SJCRH30 (cell line): ENCODE data around the gene SDSL. TPM values are rescaled to one million over a fixed set of nuclear protein-coding genes. Genes with fewer than 3 reads are reported as not detected.

ENCODE experiments used
- DNase-seq, 2 experiments: peaks; one replicate each; pipeline ENCODE4 v3.0.0-alpha.2; 2015 to 2020
- H3K27ac ChIP-seq: fragments of 250-450 bp; sonication (Bioruptor Pico); 2 replicates; pipeline ENCODE4 v1.5.1; 2020; ENCODE audit warnings: mild to moderate bottlenecking, moderate library complexity
- H3K27me3 ChIP-seq: fragments of 250-450 bp; sonication (Bioruptor Pico); 2 replicates; pipeline ENCODE4 v1.5.1; 2020; ENCODE audit warnings: mild to moderate bottlenecking, moderate library complexity
- H3K36me3 ChIP-seq: fragments of 250-450 bp; sonication (Bioruptor Pico); 2 replicates; pipeline ENCODE4 v1.5.1; 2020; ENCODE audit warnings: mild to moderate bottlenecking, moderate library complexity
- H3K4me1 ChIP-seq: fragments of 250-450 bp; sonication (Bioruptor Pico); 2 replicates; pipeline ENCODE4 v1.5.1; 2020; ENCODE audit warnings: mild to moderate bottlenecking, moderate library complexity
- H3K4me3 ChIP-seq: fragments of 250-450 bp; sonication (Bioruptor Pico); 2 replicates; pipeline ENCODE4 v1.5.1; 2020; ENCODE audit warnings: mild to moderate bottlenecking, moderate library complexity
- H3K9me3 ChIP-seq: fragments of 250-450 bp; sonication (Bioruptor Pico); replicated peaks from 2 replicates; pipeline ENCODE4 v1.5.1; 2020; ENCODE audit warnings: mild to moderate bottlenecking, moderate library complexity
- total RNA-seq: library from RNA; depleted of rRNA; stranded (reverse); fragments of >200 nt; shearing (Covaris generic); gene quantifications from 2 replicates; pipeline ENCODE4 v1.2.3, GENCODE V29; 2014

The SDSL gene
- total RNA-seq, 1 experiment from 2014 or later = 1.9 TPM

GRCh38 chr12:113462998-113463745 is 41.0 kb downstream of the SDSL start:
- Histone ChIP-seq H3K27me3 (no peaks in the 10 kb centered on the region), H3K36me3 (no peaks in the 10 kb centered on the region), H3K4me1 (no peaks in the 10 kb centered on the region), H3K4me3 (no peak overlapping the region), H3K9me3 (no peaks in the 10 kb centered on the region), H3K27ac (no peak overlapping the region)
- no peak for DNase-seq

DNA sequence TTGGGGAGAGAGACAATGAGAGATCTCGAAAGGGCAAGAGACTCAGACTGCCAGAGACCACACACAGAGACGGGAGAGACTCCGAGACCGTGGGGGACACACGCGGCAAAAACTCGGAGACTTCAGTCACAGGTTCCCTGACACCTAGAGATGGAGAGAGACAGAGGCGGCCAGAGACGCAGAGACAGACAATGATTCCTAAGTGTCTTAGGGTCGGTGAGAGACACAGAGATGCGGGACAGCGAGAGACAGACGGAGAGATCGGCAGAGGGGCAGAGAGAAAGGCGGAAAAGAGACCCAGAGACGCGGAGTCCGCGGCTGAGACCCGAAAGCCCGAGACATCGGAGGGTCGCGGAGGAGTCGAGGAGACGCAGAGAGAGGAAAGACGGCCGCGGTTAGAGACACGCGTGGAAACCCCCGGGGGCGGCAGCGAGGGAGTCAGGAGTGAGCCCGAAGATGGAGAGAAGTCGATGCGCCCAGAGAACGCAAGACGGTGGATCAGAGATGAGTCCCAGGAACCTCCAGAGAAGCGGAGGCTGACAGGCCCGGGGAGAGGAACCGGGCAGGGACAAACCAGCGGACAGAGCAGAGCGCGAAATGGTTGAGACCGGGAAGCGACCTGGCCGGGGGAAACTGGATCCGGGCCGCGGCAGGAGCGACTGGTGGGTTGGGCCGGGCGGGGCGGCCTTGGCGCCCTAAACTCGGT is 41.7 kb downstream of the SDSL start:
- DNase-seq = no peak

DNA sequence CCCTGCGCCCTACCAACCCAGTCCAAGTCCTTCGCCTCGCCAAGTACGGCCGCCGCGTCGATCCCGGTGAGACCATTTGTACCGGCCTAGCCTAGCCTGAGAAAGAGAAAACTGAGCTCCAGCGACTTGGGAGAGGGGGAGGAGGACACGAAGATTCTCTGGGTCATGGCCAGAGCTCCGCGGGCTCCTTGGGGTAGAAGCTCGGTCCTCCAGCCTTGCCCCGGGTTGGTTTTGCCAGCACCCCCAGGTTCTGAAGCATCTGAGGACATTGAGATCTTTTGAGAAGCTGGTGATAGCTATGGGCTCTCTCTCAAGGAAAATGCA is 42.2 kb downstream of the SDSL start:
- Histone ChIP-seq H3K4me3 (no peak overlapping the region), H3K27ac (no peak overlapping the region), H3K27me3 (no peaks in the 10 kb centered on the region), H3K9me3 (no peaks in the 10 kb centered on the region), H3K36me3 (no peaks in the 10 kb centered on the region), H3K4me1 (no peaks in the 10 kb centered on the region)
- no peak for DNase-seq

More for the DNA sequence above, 41.7 kb downstream of the SDSL start:
- H3K27ac ChIP-seq = no peak overlapping the region
- H3K9me3 ChIP-seq = no peaks in the 10 kb centered on the region
- H3K27me3 ChIP-seq = no peaks in the 10 kb centered on the region
- no peak overlapping the region for H3K4me3 ChIP-seq
- no peaks in the 10 kb centered on the region for H3K4me1 ChIP-seq
- no peaks in the 10 kb centered on the region for H3K36me3 ChIP-seq

GRCh38 chr12:113464852-113465719 is 42.9 kb downstream of the SDSL start:
- no peaks in the 10 kb centered on the region for H3K27me3 ChIP-seq
- DNase-seq = no peak

GRCh38 chr12:113465808-113466453 is 43.8 kb downstream of the SDSL start:
- H3K36me3 ChIP-seq = no peaks in the 10 kb centered on the region
- no peak overlapping the region for H3K4me3 ChIP-seq
- no peak for DNase-seq
- H3K27me3 ChIP-seq = peaks cover 3% of the 10 kb centered on the region; the same call in 1 of the 2 replicates
- H3K9me3 ChIP-seq = no peaks in the 10 kb centered on the region
- no peaks in the 10 kb centered on the region for H3K4me1 ChIP-seq
- H3K27ac ChIP-seq = no peak overlapping the region

More at GRCh38 chr12:113464852-113465719, 42.9 kb downstream of the SDSL start:
- H3K36me3 ChIP-seq = no peaks in the 10 kb centered on the region
- H3K4me3 ChIP-seq = no peak overlapping the region
- H3K4me1 ChIP-seq = no peaks in the 10 kb centered on the region
- H3K9me3 ChIP-seq = no peaks in the 10 kb centered on the region
- no peak overlapping the region for H3K27ac ChIP-seq

GRCh38 chr12:113466454-113467141 is 44.4 kb downstream of the SDSL start:
- DNase-seq = no peak
- Histone ChIP-seq H3K9me3 (no peaks in the 10 kb centered on the region), H3K4me3 (no peak overlapping the region), H3K36me3 (no peaks in the 10 kb centered on the region), H3K4me1 (no peaks in the 10 kb centered on the region), H3K27me3 (peaks cover 3% of the 10 kb centered on the region; the same call in 1 of the 2 replicates), H3K27ac (no peak overlapping the region)

GRCh38 chr12:113467142-113467501 is 44.9 kb downstream of the SDSL start:
- no peaks in the 10 kb centered on the region for H3K9me3 ChIP-seq
- no peak overlapping the region for H3K4me3 ChIP-seq
- no peaks in the 10 kb centered on the region for H3K4me1 ChIP-seq
- H3K27me3 ChIP-seq = peaks cover 3% of the 10 kb centered on the region; the same call in 1 of the 2 replicates
- H3K36me3 ChIP-seq = no peaks in the 10 kb centered on the region
- H3K27ac ChIP-seq = no peak overlapping the region
- DNase-seq = no peak

DNA sequence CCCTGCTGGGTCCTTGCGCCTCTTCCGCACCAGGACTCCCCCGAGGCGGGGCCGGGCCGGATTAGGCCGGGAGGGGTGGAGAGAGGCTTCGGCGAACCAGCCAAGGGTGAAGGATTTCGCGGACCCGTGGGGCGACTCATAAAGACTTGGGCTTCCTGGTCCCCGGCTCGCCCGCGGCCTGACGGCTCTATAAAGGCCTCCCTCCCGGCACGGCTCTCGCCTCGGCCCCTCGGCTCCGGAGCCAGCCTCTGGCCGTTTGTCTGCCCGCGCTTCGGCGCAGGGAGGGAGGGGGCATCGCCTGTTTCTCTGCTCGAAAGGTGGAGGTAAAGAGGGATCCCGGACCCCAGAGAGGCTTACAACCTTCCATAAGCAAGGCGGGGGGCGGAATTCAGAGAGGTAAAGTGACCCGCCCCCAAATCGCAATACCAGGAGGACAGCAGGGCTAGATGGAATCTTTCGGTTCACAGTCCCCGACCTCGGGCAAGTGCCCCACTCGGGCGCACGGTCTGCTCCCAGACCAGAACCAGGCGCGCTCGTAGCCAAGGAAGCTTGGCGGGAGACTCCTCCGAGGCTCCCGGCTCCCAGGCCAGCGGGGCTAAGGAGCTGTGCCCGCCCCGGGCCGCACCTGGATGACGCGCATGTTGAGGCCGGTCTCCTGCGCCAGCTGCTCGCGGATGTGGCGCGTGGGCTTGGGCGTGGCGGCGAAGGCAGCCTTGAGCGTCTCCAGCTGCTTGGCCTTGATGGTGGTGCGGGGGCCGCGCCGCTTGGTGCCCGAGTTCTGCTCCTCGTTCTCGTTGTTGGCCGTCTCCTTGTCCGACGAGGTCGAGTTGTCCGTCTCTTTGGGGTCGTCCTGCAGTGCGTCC is 45.6 kb downstream of the SDSL start:
- Histone ChIP-seq H3K4me3 (no peak overlapping the region), H3K36me3 (no peaks in the 10 kb centered on the region), H3K27ac (no peak overlapping the region), H3K9me3 (no peaks in the 10 kb centered on the region), H3K4me1 (no peaks in the 10 kb centered on the region), H3K27me3 (peaks cover 3% of the 10 kb centered on the region; the same call in 1 of the 2 replicates)
- no peak for DNase-seq

GRCh38 chr12:113468365-113469223 is 46.4 kb downstream of the SDSL start:
- Histone ChIP-seq H3K27ac (no peak overlapping the region), H3K9me3 (no peaks in the 10 kb centered on the region), H3K4me3 (no peak overlapping the region), H3K4me1 (no peaks in the 10 kb centered on the region), H3K27me3 (peaks cover 9% of the 10 kb centered on the region; the same call in 1 of the 2 replicates), H3K36me3 (no peaks in the 10 kb centered on the region)
- DNase-seq = no peak

- Histone ChIP-seq H3K9me3 (no peaks in the 10 kb centered on the region), H3K27me3 (peaks cover 13% of the 10 kb centered on the region; the same call in 1 of the 2 replicates), H3K36me3 (no peaks in the 10 kb centered on the region), H3K4me3 (no peak overlapping the region), H3K4me1 (no peaks in the 10 kb centered on the region), H3K27ac (no peak overlapping the region)
- DNase-seq = no peak
Observed at GRCh38 chr12:113469224-113469948, 47.2 kb downstream of the SDSL start.

- H3K27ac ChIP-seq = no peak overlapping the region
- no peak overlapping the region for H3K4me3 ChIP-seq
- peaks cover 13% of the 10 kb centered on the region; the same call in 1 of the 2 replicates for H3K27me3 ChIP-seq
- no peaks in the 10 kb centered on the region for H3K36me3 ChIP-seq
- H3K9me3 ChIP-seq = no peaks in the 10 kb centered on the region
- no peaks in the 10 kb centered on the region for H3K4me1 ChIP-seq
- no peak for DNase-seq
Observed at GRCh38 chr12:113469949-113470743, 48.0 kb downstream of the SDSL start.
